ENCODE measurements around the gene EXOC3. TPM values are rescaled to one million over a fixed set of nuclear protein-coding genes. Genes with fewer than 3 reads are reported as not detected.

EXOC3 gene
- total and polyA plus RNA-seq, 2 of the 8 experiments (the other 6 are each of a cell fraction or from before 2014, with no cell fraction given), result 14.4 to 30.0 TPM

DNA sequence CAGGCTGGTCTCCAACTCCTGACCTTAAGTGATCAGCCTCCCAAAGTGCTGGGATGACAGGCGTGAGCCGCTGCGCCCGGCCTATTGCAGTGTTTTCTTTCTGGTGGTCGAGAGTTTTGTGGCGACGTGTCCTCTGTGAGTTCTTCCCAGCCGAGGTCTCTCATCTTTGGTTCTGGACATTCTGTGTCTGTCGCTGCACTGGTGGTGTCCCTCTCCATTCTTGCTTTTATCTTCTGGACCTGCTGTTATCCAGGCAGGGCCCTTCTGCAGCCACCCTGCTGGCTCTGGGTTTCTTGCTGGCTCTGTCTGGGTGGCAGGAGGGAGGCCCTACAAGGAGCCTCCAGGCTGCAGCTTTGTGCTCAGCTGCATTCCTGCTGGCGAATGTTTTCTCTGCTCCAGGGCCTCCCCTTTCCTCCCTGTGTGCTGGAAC is 49.1 kb upstream of the EXOC3 start:
- H3K18ac ChIP-seq (ENCODE audit: extremely low read depth, low read length), result no peak overlapping the region
- no peak overlapping the region for H2BK15ac ChIP-seq (ENCODE audit: low read length)
- H3K9me3 ChIP-seq (ENCODE audit: insufficient read depth in 2 of 2, low read depth in 1 of 2, low read length in 1 of 2), result no peaks in the 10 kb centered on the region
- H3K4ac ChIP-seq (replicated peaks; ENCODE audit: insufficient read length, low read depth, low read length), result no peak overlapping the region
- no peak overlapping the region for H4K8ac ChIP-seq (ENCODE audit: extremely low read depth, insufficient read depth, low read length)
- H3K9ac ChIP-seq (replicated peaks in 1 of 4; ENCODE audit: extremely low read depth in 1 of 4, low read depth in 3 of 4, low read length in 3 of 4), result no peak overlapping the region
- FAIRE-seq, result no peak
- H3K4me3 ChIP-seq (ENCODE audit: extremely low read depth in 1 of 4, insufficient read depth in 2 of 4, low read depth in 3 of 4, low read length in 4 of 4), result no peak overlapping the region
- 88% methylated on average over 10 of the region's 10 CpGs; no CpG with 5 or more reads in 1 of the 2 experiments for WGBS, 2 experiments (ENCODE audit: extremely low coverage in 1 of 2, insufficient coverage in 1 of 2, insufficient read length in 1 of 2, insufficient replicate concordance in 2 of 2, low coverage in 1 of 2, low lambda C conversion rate in 2 of 2, missing lambda C conversion rate in 1 of 2)
- no peak overlapping the region for H3K14ac ChIP-seq (ENCODE audit: insufficient read length)
- no peak overlapping the region for H2BK120ac ChIP-seq (replicated peaks; ENCODE audit: low read depth, low read length)
- no peak for DNase-seq (ENCODE audit: low read depth in 1 of 2, low spot score in 2 of 2)
- no peak overlapping the region for H2BK12ac ChIP-seq (ENCODE audit: low read depth, low read length)
- H4K91ac ChIP-seq (replicated peaks; ENCODE audit: insufficient read length, low read length), result no peak overlapping the region
- H4K20me1 ChIP-seq (replicated peaks in 1 of 2; ENCODE audit: control insufficient read depth in 1 of 2, insufficient read depth in 2 of 2, low read length in 2 of 2), result no peaks in the 10 kb centered on the region
- ChIA-PET CTCF (ENCODE audit: partially characterized antibody) (interaction anchor here (0.7 to 1.9 kb wide), 4 partner anchors 16 to 77 kb away, joined by 3 to 4 read pairs (median 3); no protein-coding TSS in a partner anchor), POLR2A (ENCODE audit: partially characterized antibody) (interaction anchor here (0.8 to 1.2 kb wide), 2 partner anchors 13 to 16 kb away, joined by 3 read pairs; no protein-coding TSS in a partner anchor)
- TF ChIP-seq, protein P1, sequence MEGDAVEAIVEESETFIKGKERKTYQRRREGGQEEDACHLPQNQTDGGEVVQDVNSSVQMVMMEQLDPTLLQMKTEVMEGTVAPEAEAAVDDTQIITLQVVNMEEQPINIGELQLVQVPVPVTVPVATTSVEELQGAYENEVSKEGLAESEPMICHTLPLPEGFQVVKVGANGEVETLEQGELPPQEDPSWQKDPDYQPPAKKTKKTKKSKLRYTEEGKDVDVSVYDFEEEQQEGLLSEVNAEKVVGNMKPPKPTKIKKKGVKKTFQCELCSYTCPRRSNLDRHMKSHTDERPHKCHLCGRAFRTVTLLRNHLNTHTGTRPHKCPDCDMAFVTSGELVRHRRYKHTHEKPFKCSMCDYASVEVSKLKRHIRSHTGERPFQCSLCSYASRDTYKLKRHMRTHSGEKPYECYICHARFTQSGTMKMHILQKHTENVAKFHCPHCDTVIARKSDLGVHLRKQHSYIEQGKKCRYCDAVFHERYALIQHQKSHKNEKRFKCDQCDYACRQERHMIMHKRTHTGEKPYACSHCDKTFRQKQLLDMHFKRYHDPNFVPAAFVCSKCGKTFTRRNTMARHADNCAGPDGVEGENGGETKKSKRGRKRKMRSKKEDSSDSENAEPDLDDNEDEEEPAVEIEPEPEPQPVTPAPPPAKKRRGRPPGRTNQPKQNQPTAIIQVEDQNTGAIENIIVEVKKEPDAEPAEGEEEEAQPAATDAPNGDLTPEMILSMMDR (IDR thresholded peaks at IDR 0.05; ENCODE audit: control extremely low read depth in 1 of 3, insufficient read depth in 1 of 3, low read depth in 1 of 3, low read length in 3 of 3), result no peak
- no peak for TF ChIP-seq MAFK (IDR thresholded peaks at IDR 0.05; ENCODE audit: low read depth, low read length)
- no peak for TF ChIP-seq GTF2F1 (IDR thresholded peaks at IDR 0.05; ENCODE audit: borderline replicate concordance, low read depth, low read length)
- H3K27me3 ChIP-seq (replicated peaks in 1 of 4; ENCODE audit: control insufficient read depth in 3 of 4, extremely low read depth in 1 of 4, insufficient read depth in 3 of 4, low read length in 3 of 4), result peaks cover 0 to 3% (median 2%) of the 10 kb centered on the region in 4 experiments; a peak in 2 of 7 replicates
- H2AK5ac ChIP-seq (ENCODE audit: low read depth, low read length), result no peak overlapping the region
- H3K36me3 ChIP-seq (ENCODE audit: control insufficient read depth in 2 of 4, insufficient read depth in 4 of 4, low read length in 3 of 4), result no peaks in the 10 kb centered on the region
- peaks cover 0 to 8% (median 3%) of the 10 kb centered on the region in 4 experiments; a peak in 1 of 7 replicates for H3K4me1 ChIP-seq (replicated peaks in 1 of 4; ENCODE audit: control insufficient read depth in 3 of 4, insufficient read depth in 4 of 4, low read length in 3 of 4)
- no peaks in the 10 kb centered on the region for H3K79me1 ChIP-seq (ENCODE audit: low read depth, low read length)
- H3K79me2 ChIP-seq (ENCODE audit: control insufficient read depth in 1 of 2, insufficient read depth in 2 of 2, low read length in 2 of 2), result no peaks in the 10 kb centered on the region
- H3K27ac ChIP-seq (ENCODE audit: low read depth, low read length), result no peak overlapping the region
- no peak overlapping the region for H3K56ac ChIP-seq (replicated peaks; ENCODE audit: insufficient read length, low read depth, low read length)
- no peak overlapping the region for H4K5ac ChIP-seq (ENCODE audit: insufficient read length, low read depth, low read length)
- H3K23me2 ChIP-seq (ENCODE audit: low read depth, low read length), result no peaks in the 10 kb centered on the region
- no peak overlapping the region for H2AFZ ChIP-seq (ENCODE audit: low read length)
- no peak overlapping the region for H3K23ac ChIP-seq (ENCODE audit: insufficient read length)
- H2BK20ac ChIP-seq (ENCODE audit: low read length), result no peak overlapping the region
- H2BK5ac ChIP-seq (ENCODE audit: low read depth, low read length), result no peak overlapping the region
- H3K4me2 ChIP-seq (ENCODE audit: insufficient read depth in 1 of 2, low read depth in 2 of 2, low read length in 2 of 2), result no peak overlapping the region
